B cell (primary cell): ENCODE results near the gene RABEP2. TPM values are rescaled to one million over a fixed set of nuclear protein-coding genes. Genes with fewer than 3 reads are reported as not detected.
"Not testable (repeated sequence)": the region's sequence is repeated elsewhere in the genome, so short reads cannot be mapped to it uniquely, and the experiment has no call there.

Experiments
- ATAC-seq: fragments of 200-7000 bp; cut with Tn5 transposase; one replicate; pipeline ENCODE4 v1.10.0; 2021; ENCODE audit warnings: low read depth, mild to moderate bottlenecking, moderate number of reproducible peaks, moderate library complexity
- CTCF ChIA-PET: fragments of 350-600 bp; sonication (Branson Sonifier 250); formaldehyde crosslinking; loops from one replicate; lab custom pipeline; 2021; ENCODE audit warnings: antibody characterized with exemption, inconsistent platforms; lab: Charles Lee
- POLR2A ChIA-PET: fragments of 350-600 bp; sonication (Branson Sonifier 250); formaldehyde crosslinking; loops from one replicate; lab custom pipeline; 2021; ENCODE audit warnings: antibody characterized with exemption; lab: Charles Lee
- DNase-seq: peaks from one replicate; pipeline ENCODE4 v3.0.0; 2013
- H2AFZ ChIP-seq: 2 replicates; pipeline ENCODE4 v1.6.1; 2012; ENCODE audit warnings: mild to moderate bottlenecking, low read depth, low read length; ENCODE audit not compliant: insufficient read depth, poor library complexity, severe bottlenecking
- H3K27ac ChIP-seq, 2 donors: 1 replicate in 1 of 2; 2 replicates in 1 of 2; pipeline ENCODE4 v1.5.1; 2012 to 2013; ENCODE audit warnings: low read length in 2 of 2, mild to moderate bottlenecking in 2 of 2, moderate library complexity in 1 of 2
- H3K27me3 ChIP-seq, 4 experiments: fragments of 200-600 bp in 1 of 4; sonication (generic) in 1 of 4; replicated peaks in 1 of 4; 1 replicate in 2 of 4; 2 replicates in 2 of 4; pipeline versions ENCODE4 v1.6.1 to v1.7.0; 2013 to 2016; ENCODE audit warnings: low read length in 3 of 4, mild to moderate bottlenecking in 2 of 4, mixed read lengths in 1 of 4, moderate library complexity in 1 of 4; ENCODE audit not compliant: insufficient read depth in 4 of 4, control insufficient read depth in 3 of 4; ENCODE audit errors: control extremely low read depth in 1 of 4
- H3K36me3 ChIP-seq, 2 experiments: replicated peaks in 1 of 2; 1 replicate in 1 of 2; 2 replicates in 1 of 2; pipeline versions ENCODE4 v1.6.1 to v1.7.1; 2013; ENCODE audit warnings: low read length in 1 of 2; ENCODE audit not compliant: insufficient read depth in 2 of 2, control insufficient read depth in 1 of 2; ENCODE audit errors: control extremely low read depth in 1 of 2, extremely low read depth in 1 of 2
- H3K4me1 ChIP-seq, 2 donors: fragments of 200-600 bp in 1 of 2; sonication (generic) in 1 of 2; 1 replicate in 1 of 2; 2 replicates in 1 of 2; pipeline versions ENCODE4 v1.5.1 to v1.6.1; 2013 to 2017; ENCODE audit warnings: low read length in 2 of 2; ENCODE audit not compliant: control insufficient read depth in 2 of 2, insufficient read depth in 2 of 2
- H3K4me2 ChIP-seq: replicated peaks from 2 replicates; pipeline ENCODE3; 2012; ENCODE audit warnings: mild to moderate bottlenecking, low read depth, low read length; ENCODE audit not compliant: poor library complexity, severe bottlenecking
- H3K4me3 ChIP-seq, 5 experiments: fragments of 200-600 bp in 1 of 5; sonication (generic) in 1 of 5; 1 replicate in 3 of 5; 2 replicates in 2 of 5; pipeline versions ENCODE4 v1.5.1 to v1.7.0; 2011 to 2016; ENCODE audit warnings: low read length in 4 of 5, mild to moderate bottlenecking in 4 of 5, low read depth in 2 of 5, control low read depth in 1 of 5, moderate library complexity in 1 of 5; ENCODE audit not compliant: insufficient read depth in 1 of 5; ENCODE audit errors: control extremely low read depth in 1 of 5, extremely low read depth in 1 of 5
- H3K79me2 ChIP-seq: fragments of 200-600 bp; sonication (generic); one replicate; pipeline ENCODE4 v1.6.0; 2016; ENCODE audit warnings: low read length; ENCODE audit not compliant: control insufficient read depth, insufficient read depth
- H3K9ac ChIP-seq: fragments of 200-600 bp; sonication (generic); 2 replicates; pipeline ENCODE4 v1.6.1; 2017; ENCODE audit warnings: mild to moderate bottlenecking, low read length, moderate library complexity
- H3K9me3 ChIP-seq, 3 donors: one replicate each; pipeline versions ENCODE4 v1.6.1 to v1.7.1; 2013; ENCODE audit warnings: low read length in 2 of 3; ENCODE audit not compliant: control insufficient read depth in 2 of 3, insufficient read depth in 1 of 3; ENCODE audit errors: control extremely low read depth in 1 of 3
- H4K20me1 ChIP-seq: 2 replicates; pipeline ENCODE4 v1.6.0; 2012; ENCODE audit warnings: mild to moderate bottlenecking, low read length; ENCODE audit not compliant: insufficient read depth, control insufficient read depth, poor library complexity, severe bottlenecking
- H3K27ac Mint-ChIP-seq: one replicate; pipeline ENCODE4 v1.8.0; 2021; ENCODE audit warnings: mixed read lengths
- H3K27me3 Mint-ChIP-seq: one replicate; pipeline ENCODE4 v1.8.0; 2021; ENCODE audit warnings: mixed read lengths
- H3K4me1 Mint-ChIP-seq: one replicate; pipeline ENCODE4 v1.8.0; 2021; ENCODE audit warnings: mixed read lengths
- H3K4me3 Mint-ChIP-seq: one replicate; pipeline ENCODE4 v1.8.0; 2021; ENCODE audit warnings: mixed read lengths
- H3K9me3 Mint-ChIP-seq: one replicate; pipeline ENCODE4 v1.8.0; 2022; ENCODE audit warnings: mixed read lengths; ENCODE audit not compliant: insufficient read depth
- CTCF ChIP-seq: fragments of 200-600 bp; IDR thresholded peaks from one replicate; pipeline ENCODE4 v1.8.0; 2022; ENCODE audit warnings: antibody characterized with exemption, mild to moderate bottlenecking
- EZH2 ChIP-seq: IDR thresholded peaks from 2 replicates; pipeline ENCODE4 v1.6.1; 2012; ENCODE audit warnings: borderline replicate concordance, low read depth, mild to moderate bottlenecking, moderate library complexity, low read length; ENCODE audit not compliant: insufficient read depth, poor library complexity, severe bottlenecking
- WGBS: methylation state at CpG from one replicate; pipeline ENCODE4 v1.1.5; 2013; ENCODE audit warnings: missing lambda C conversion rate; ENCODE audit not compliant: insufficient coverage; 5-methylcytosine and 5-hydroxymethylcytosine counted together
- intact Hi-C: fragments of 100-400 bp; cut with micrococcal nuclease; formaldehyde crosslinking; loops from one replicate; pipeline ENCODE4 v1.10.0; 2022
- polyA plus RNA-seq: library from polyadenylated mRNA; depleted of rRNA; stranded (reverse); fragments of >200 nt; gene quantifications from 2 replicates; pipeline ENCODE4 v1.2.3, GENCODE V29; 2012
- total RNA-seq, 2 donors: library from RNA; stranded (reverse); fragments of 120-200 nt in 1 of 2; gene quantifications; 1 replicate in 1 of 2; 2 replicates in 1 of 2; pipeline versions ENCODE4 v1.2.3 to v1.2.4, GENCODE V29; 2013 to 2022

Gene RABEP2
- total and polyA plus RNA-seq, 2 donors (not counting 1 experiment from before 2014, with no cell fraction given): 136 to 178 TPM

- H3K9me3 Mint-ChIP-seq: no peaks in the 10 kb centered on the region
- Histone ChIP-seq H2AFZ (no peak overlapping the region), H3K4me2 (no peak overlapping the region), H3K27me3 (no peaks in the 10 kb centered on the region), H3K79me2 (peaks cover 17% of the 10 kb centered on the region), H3K36me3 (peaks cover 0 to 3% of the 10 kb centered on the region in 2 experiments), H3K4me1 (peaks cover 39 to 69% of the 10 kb centered on the region in 2 donors), H4K20me1 (no peaks in the 10 kb centered on the region), H3K4me3 (no peak overlapping the region), H3K9ac (no peak overlapping the region), H3K27ac (no peak overlapping the region), H3K9me3 (no peaks in the 10 kb centered on the region)
- H3K4me3 Mint-ChIP-seq: no peak overlapping the region
- intact Hi-C loops: loop anchor here (10.0 kb wide), 1 partner anchor 1447 kb away; the partner anchor contains the start of genes MYL11 and TBC1D10B
- DNase-seq (no peak), ATAC-seq (no peak)
- H3K4me1 Mint-ChIP-seq: peaks cover 66% of the 10 kb centered on the region
- 83% methylated on average over 1 of the region's 1 CpG for WGBS
- no peaks in the 10 kb centered on the region for H3K27me3 Mint-ChIP-seq
- ChIA-PET CTCF (interaction anchor here (7.7 kb wide), 1 partner anchor 15 kb away, joined by 114 read pairs; no protein-coding TSS in a partner anchor), POLR2A (interaction anchor here (0.6 to 5.1 kb wide), 6 partner anchors 9 to 1121 kb away, joined by 3 to 26 read pairs (median 3); partner anchors contain the start of gene TUFM)
- H3K27ac Mint-ChIP-seq: peak overlapping the region; percentile 81
- TF ChIP-seq EZH2 (no peak), CTCF (no peak)
These were observed 2.8 kb upstream of the RABEP2 start for GRCh38 chr16:28927815-28928214.

- not testable (repeated sequence) for H2AFZ ChIP-seq, H3K9me3 Mint-ChIP-seq, ATAC-seq, H3K27me3 Mint-ChIP-seq, H3K9me3 ChIP-seq, H4K20me1 ChIP-seq, DNase-seq, H3K27me3 ChIP-seq, H3K36me3 ChIP-seq
- H3K4me2 ChIP-seq: peak overlapping the region; percentile 82
- peaks cover 42 to 71% of the 10 kb centered on the region in 2 donors for H3K4me1 ChIP-seq
- Mint-ChIP-seq H3K4me3 (peak overlapping the region; percentile 95), H3K27ac (peak overlapping the region; percentile 98), H3K4me1 (peaks cover 59% of the 10 kb centered on the region)
- H3K79me2 ChIP-seq: peaks cover 19% of the 10 kb centered on the region
- H3K4me3 ChIP-seq: peak overlapping the region in 4 of 5 experiments; percentile 58 to 97 (median 80)
- ChIA-PET CTCF (interaction anchor here (1.4 to 7.7 kb wide), 3 partner anchors 10 to 47 kb away, joined by 4 to 114 read pairs (median 6); no protein-coding TSS in a partner anchor), POLR2A (interaction anchor here (0.6 to 5.1 kb wide), 7 partner anchors 10 to 1166 kb away, joined by 3 to 26 read pairs (median 4); partner anchors contain the start of gene TUFM)
- H3K27ac ChIP-seq: peak overlapping the region; percentile 87 to 91
- peak overlapping the region; percentile 94 for H3K9ac ChIP-seq
- intact Hi-C loops: loop anchor here (10.0 kb wide), 1 partner anchor 1449 kb away; the partner anchor contains the start of genes MYL11 and TBC1D10B
- WGBS: no CpG with 5 or more reads among the region's 2 CpGs
These were observed 1.2 kb upstream of the RABEP2 start for GRCh38 chr16:28926284-28926683.
